Erythroblast (primary cell): ENCODE measurements around the gene SMYD4.

ENCODE experiments used
- GATA1 ChIP-seq: IDR thresholded peaks from 2 replicates; pipeline ENCODE4 v1.6.1; 2011; ENCODE audit warnings: low read depth, mild to moderate bottlenecking, control low read depth, low read length, moderate library complexity
- POLR2A ChIP-seq: IDR thresholded peaks from 2 replicates; pipeline ENCODE4 v1.6.1; 2011; ENCODE audit warnings: mild to moderate bottlenecking, low read length

DNA sequence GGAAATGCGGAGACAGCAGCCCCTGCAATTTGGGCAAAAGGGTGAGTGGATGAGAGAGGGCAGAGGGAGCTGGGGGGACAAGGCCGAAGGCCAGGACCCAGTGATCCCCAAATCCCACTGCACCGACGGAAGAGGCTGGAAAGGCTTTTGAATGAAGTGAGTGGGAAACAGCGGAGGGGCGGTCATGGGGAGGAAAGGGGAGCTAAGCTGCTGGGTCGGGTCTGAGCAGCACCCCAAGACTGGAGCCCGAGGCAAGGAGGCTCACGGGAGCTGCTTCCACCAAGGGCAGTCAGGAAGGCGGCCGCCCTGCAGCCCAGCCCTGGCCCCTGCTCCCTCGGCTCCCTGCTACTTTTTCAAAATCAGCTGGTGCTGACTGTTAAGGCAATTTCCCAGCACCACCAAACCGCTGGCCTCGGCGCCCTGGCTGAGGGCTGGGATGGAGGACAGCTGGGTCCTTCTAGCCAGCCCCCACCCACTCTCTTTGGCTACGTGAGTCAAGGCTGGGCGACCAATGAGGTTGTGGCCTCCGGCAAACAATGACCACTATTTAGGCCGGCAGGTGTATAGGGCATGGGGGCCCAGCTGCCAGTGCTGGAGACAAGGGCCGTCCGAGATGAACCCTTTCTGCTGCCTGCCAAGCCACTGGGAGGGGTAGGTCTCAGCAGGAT, 67.3 kb downstream of the SMYD4 start:
- no peak for TF ChIP-seq POLR2A
- no peak for TF ChIP-seq GATA1
